Measurements from ENCODE around the gene BANP.

The BANP gene

GRCh38 chr16:88055356-88055755, 104.1 kb downstream of the BANP start:
- no peak for DNase-seq

- DNase-seq, result no peak
Measured at GRCh38 chr16:88056212-88056611, 105.0 kb downstream of the BANP start.

- DNase-seq, result no peak
Measured at GRCh38 chr16:88057656-88058055, 106.4 kb downstream of the BANP start.

GRCh38 chr16:88058136-88058535, 106.9 kb downstream of the BANP start:
- DNase-seq, result no peak

GRCh38 chr16:88058817-88059216, 107.6 kb downstream of the BANP start:
- no peak for DNase-seq

GRCh38 chr16:88059701-88060386, 108.6 kb downstream of the BANP start:
- no peak for DNase-seq

GRCh38 chr16:88060524-88061219, 109.4 kb downstream of the BANP start:
- no peak for DNase-seq

- no peak for DNase-seq
Measured at GRCh38 chr16:88061346-88062110, 110.3 kb downstream of the BANP start.

- DNase-seq, result no peak
Measured at GRCh38 chr16:88062341-88063210, 111.3 kb downstream of the BANP start.

GRCh38 chr16:88063211-88063773, 112.1 kb downstream of the BANP start:
- DNase-seq, result no peak

- DNase-seq, result no peak
Measured at GRCh38 chr16:88064011-88064888, 113.0 kb downstream of the BANP start.

- no peak for DNase-seq
Measured at GRCh38 chr16:88064889-88065746, 113.9 kb downstream of the BANP start.

- DNase-seq, result no peak
Measured at GRCh38 chr16:88065747-88066142, 114.5 kb downstream of the BANP start.

- no peak for DNase-seq
Measured at GRCh38 chr16:88066234-88066633, 115.0 kb downstream of the BANP start.

- DNase-seq, result no peak
Measured at GRCh38 chr16:88066680-88067529, 115.7 kb downstream of the BANP start.

- DNase-seq, result no peak
Measured at GRCh38 chr16:88067530-88068411, 116.5 kb downstream of the BANP start.

- DNase-seq, result no peak
Measured at GRCh38 chr16:88068476-88069396, 117.5 kb downstream of the BANP start.

All from activated CD4-positive, alpha-beta T cell treated with anti-CD3 and anti-CD28 coated beads, Interleukin-2, amount 50 U/mL, for 4 hours (primary cell).